ENCODE measurements around the gene ANKRD60.

The ANKRD60 gene

DNA sequence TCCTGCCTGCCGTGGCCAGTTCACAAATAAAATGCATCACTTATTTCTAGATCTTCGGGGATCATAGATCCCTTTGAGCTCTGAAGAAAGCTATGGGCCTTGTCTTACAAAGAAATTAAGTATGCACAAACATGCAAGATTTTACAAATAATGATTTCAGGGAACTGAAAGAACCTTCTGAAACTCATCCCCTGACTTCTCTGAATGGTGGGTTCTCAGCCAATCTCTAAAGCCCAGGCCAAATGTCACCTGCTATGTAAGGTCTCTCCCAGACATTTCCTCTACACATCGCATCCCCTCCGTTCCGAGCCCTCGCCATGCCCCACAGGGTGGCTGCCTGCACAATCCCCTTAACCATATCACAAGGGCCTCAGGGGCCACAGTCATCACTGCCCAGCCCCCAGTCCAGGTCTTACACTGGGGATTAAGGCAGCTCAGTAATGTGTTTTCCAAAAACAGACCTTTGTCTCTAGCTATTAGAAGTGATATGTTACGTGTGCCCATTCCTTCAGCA, 16.1 kb upstream of the ANKRD60 start:
- no peak for DNase-seq (ENCODE audit: low read depth, low spot score)

DNA sequence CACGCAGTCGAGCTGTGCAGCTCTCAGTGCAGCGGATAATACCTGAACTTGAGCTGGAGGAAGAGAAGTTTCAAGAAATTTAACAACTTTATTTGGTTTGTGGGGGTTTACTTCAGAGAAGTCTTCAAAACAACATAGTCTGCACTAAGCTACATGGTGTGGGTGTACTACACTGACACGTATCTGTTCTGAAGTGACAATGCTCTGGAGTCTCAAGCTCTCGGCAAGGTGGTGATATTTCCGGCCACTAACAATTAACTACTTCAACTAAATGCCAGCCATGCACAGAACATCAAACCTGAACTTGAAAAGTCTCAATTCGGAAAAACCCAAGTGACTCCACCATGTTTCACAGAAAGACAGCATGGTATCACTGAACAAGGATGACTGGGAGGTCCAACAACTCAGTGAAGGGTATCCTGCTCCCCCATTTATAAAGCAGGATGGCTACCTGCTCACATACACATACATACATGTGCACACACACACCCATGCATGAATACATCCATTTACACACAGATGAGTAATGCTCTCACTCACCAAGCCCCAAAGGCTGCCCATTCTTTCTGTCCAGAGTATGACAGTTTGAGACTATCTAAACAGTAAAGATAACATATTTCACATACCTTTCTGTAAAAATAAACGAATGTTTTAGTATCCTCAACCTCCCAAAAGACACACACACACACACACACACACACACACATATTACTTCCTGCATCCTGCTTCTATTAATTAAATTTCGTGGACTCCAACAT, 15.4 kb upstream of the ANKRD60 start:
- DNase-seq (ENCODE audit: low read depth, low spot score): no peak

DNA sequence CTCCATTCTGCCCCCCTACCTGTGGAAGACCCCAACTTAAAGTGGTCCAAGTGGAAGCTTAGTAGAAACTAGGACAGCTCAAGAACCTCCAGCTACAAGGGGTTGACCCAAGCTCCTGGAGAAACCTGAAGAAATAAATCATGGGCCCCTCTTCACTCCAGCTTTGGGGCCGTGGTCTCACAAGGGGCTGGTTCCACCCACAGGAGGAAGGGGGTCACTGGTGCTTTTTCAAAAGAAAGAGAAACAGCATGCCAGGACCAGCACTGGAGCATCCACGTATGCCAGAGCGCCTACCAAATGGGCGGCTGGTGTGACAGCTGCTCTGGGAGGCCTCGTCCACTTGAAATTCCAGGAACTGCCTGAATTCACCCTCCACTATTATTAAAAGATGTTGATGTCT, 14.4 kb upstream of the ANKRD60 start:
- DNase-seq (ENCODE audit: low read depth, low spot score): no peak

DNA sequence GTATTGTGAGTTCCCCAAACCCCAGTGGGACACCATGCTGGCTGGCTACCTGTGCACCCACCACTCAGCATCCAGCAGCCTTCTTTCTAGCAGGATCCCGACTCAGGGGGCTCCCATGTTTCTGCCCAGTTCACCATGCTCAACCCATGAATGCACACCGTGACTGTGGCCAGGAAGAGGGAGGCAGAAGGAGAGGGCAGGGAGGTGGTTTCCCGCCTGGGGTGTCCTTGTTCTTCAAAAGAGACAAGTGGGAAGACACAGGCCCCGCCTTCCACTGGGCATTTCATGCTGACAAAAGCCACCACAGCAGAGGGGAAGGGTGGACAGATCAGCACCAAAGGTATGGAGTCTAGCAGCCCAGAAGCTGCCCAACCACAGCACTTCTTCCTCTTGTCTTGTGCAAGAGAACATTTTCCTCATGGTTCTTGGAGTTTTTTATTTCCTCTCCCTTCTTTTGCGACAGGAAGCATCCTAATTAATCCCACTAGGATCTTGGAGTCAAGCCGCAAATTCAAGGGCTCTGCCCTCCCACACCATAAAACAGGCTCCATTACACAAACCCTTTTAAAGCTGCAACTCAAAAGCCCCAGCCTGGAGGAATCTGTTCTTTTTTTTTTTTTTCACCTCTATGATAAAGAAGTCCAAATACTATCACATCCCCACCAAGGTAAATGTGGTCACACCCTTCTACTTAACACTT, 13.5 kb upstream of the ANKRD60 start:
- DNase-seq (ENCODE audit: low read depth, low spot score): no peak

DNA sequence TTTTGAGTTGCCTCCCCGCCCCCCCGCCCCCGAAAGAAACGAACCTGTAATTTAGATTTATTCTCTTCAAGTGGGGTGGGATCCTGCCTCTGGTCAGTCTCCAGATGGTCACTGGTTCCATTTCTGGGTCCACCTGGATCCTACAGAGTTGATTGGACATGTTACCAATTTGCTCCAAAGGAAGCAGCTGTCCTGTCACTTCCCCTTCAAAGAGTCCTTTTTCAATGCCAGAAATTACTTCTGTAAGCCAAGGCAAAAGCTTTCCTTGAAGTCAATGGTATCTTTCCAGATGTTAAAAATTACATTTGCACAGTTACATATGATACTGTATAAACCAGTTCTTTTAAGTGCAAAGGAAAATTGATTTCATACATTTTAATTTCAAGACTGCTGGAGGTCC, 12.0 kb upstream of the ANKRD60 start:
- no peak for DNase-seq (ENCODE audit: low read depth, low spot score)

DNA sequence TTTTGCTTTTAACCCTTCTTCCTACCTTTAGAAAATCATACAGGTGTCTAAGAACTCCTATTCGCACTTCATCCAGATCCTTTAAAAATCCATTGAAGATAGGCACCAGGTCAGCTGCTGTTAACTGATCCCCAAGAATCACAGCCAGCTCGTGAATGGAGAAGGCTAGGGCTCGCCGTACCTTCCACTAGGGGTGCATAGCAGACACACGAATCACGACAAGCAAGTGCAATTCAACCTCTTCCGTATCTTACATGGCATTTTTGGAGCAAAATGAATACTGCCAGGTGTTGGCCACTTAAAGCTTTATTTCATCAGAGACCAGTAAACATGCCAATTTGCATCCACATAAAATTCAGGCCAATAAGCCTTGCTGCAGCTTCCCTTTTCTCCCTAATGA, 10.8 kb upstream of the ANKRD60 start:
- no peak for DNase-seq (ENCODE audit: low read depth, low spot score)

DNA sequence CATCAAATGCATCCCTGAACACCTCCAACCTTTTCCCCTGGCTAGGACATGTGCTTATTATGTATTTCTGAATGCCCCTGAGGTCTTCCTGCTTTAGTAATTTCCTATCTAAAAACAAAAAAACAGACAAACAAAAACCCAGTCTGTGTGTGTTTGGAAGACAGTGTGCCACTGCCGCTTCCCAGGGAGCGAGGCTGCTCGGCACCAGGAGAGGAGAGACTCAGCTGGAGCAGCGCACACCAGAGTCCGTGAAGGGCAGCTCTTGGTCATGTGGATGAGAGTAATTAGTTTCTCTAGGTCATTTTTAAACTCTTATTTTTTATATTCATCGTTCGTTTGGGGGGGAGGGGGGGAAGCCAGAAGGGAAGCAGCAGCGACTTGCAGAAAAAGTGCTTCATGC, 10.0 kb upstream of the ANKRD60 start:
- DNase-seq (ENCODE audit: low read depth, low spot score): no peak

DNA sequence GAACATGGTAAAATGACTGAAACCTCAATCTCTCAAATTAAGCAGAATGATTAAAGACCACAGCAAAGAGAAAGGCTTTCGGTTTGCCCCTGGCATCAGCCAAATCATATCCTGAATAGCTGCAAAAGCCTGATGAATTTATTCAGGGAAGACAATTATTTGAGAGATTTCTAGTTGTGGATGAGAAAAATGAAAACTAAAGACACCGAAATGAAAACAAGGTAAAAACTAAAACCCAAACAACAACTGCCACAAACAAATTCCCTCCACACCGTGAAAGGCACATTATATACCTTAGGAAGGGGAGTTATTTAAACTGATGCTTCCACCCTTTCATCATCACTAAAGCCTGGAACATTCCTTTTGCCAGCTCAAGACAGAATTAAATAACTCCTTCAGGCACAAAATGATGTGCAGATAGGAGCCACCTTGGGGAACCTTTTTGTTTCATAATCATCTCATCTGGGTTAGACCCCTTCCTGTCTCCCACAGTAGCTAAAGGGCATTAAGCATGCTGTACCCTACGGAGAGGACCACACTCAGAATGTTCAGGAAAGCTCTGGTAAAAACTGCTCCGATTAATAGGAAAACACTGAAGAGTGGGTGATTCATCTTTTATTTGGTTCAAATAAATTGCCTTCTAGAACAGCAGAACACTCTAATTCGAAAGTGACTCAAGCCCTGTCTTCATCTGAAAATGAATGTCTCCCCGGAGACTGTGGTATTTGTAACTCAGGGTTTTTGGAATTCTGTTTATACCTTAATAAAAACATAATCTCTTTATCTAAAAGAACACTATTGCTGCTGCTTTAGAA, 9.1 kb upstream of the ANKRD60 start:
- no peak for DNase-seq (ENCODE audit: low read depth, low spot score)

DNA sequence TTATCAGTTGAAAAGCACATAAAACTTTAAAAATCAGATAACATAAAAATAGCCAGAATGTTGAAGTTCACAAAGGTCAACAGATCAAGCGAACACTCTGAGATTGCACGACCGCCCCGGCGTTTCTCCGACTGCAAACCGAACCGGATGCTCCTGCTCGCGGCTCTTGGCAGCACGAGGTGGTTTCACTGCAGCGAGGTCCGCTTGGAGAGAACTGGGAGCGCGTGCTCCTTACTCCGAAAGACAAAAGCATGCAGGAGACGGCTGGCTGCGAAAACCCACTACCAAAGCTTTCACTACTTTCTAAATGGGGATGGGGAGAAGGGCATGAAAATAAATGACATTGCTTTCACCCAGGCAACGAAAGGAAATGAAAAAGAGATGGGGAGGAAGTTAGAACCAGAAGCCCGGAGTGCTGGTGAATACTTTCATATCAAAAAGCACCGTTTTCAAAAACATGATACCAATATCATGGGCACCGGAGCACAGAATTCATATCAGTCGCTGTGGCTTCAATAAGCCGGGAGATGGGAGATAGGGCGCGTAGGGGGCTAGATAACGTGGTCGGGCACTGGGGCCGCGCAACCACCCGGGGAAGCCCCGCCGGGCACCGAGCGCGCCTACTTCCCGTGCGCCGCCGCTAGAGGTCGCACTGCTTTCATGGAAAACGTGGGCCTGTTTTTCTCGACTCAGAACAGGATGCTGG, 8.3 kb upstream of the ANKRD60 start:
- DNase-seq (ENCODE audit: low read depth, low spot score): no peak

DNA sequence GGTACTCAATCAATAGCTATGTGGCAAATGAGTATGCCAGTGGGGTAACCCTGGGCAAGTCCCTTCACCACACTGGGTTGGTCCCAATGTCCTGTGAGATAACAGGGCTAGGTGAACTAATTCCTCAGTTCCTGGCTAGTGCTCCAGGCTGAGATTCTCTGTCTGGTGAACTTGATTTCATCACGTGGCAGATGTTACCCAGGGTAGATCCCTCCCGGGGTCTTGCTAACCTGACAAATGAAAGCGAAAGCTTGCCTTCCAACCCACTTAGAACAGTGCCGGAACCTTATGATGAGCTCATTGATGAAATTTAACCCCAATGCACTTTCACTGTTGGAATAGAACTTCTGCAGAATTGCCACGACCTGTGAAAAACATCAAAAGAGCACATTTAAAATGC, 6.6 kb upstream of the ANKRD60 start:
- DNase-seq (ENCODE audit: low read depth, low spot score): no peak

DNA sequence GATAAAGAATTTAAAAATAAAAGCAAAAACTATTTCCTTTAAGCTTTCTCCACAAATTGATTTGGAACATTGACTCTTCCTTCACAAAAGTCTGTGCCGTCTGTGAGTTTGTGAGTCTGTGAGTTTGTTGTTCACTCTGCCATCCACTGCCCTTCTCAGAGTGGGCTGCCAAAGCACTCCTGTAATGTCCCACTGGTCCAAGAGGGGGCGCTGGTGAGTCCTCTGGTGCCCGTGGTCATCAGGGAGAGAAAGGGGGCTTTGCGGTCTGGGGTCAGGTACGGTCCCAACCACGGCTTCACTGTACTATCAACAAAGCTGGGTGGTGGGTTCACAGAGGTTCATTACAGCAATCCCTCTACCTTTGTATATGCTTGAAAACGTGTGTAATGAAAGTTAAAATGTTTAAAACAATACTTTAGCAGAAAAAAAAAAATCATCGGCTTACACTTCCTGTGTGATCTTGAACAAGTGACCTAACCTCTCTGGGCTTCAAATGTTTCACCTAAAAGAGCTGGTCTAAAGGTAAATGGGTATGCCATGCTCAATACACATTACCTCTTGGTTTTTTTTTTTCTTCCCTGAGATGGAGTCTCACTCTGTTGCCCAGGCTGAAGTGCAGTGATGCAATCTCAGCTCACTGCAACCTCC, 5.6 kb upstream of the ANKRD60 start:
- no peak for DNase-seq (ENCODE audit: low read depth, low spot score)

DNA sequence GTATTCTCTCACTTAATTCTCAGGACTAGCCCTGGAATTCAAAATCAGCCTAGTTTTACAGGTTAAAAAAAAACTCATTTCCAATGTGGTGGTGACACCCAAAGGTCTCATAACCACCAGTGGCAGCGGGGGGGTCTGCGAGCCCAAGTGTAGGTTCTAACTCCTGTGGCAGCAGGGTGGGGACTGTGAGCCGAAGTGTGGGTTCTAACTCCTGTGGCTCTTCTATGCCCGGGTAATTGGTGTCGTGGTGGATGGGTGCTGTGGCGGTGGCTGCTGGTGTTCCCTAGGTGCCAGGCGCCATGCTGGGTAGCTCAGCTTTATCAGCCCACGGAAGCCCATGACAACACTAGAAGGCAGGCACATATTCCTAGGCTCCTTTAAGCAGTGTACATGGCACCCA, 4.9 kb upstream of the ANKRD60 start:
- DNase-seq (ENCODE audit: low read depth, low spot score): no peak

DNA sequence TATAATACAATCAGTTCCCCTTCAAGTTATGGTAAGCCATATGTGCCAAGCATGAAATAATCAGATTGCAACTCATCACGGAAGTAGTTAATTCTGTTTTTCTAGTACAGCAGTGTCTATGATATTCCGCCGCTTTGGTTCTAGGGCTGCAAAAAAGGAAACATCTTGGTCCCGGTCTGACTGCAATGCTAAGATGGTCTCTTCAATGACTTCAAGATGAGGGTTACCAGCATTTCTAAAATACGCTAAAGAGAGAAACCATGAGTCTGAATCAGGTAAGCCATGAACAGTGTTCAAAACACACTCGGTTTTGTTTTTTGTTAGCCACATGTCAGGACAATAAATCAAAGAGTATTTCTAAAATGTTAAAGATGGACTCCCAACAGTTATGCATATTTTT, 3.2 kb upstream of the ANKRD60 start:
- no peak for DNase-seq (ENCODE audit: low read depth, low spot score)

DNA sequence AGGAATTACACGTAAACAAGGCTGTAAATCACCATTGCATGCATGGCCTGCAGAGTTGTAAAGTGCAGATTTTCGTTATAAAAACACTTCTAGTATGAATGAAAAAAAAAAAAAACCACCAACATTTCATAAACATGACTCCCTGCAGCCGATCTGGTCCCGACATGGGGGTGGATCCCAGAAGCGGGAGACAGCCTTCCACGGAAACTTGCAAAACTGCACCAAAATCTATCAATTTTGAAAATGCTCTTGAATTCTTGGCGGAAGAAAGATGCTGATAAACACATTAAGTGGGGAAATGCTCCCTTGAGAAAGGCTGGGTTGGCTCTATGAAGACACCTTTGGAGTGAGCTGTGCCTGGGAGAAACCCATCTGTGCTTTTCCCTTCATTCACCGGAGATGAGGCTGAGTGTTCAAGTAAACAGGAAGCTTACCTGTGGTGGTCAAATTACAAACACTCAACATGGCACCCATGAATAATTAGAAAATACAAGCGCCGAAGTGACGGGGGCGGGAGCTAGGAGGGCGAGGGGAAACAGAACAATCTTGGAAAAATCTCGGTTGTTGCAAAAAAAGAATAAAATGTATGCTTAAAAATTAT, 845 bp upstream of the ANKRD60 start:
- DNase-seq (ENCODE audit: low read depth, low spot score): peak; percentile 60

DNA sequence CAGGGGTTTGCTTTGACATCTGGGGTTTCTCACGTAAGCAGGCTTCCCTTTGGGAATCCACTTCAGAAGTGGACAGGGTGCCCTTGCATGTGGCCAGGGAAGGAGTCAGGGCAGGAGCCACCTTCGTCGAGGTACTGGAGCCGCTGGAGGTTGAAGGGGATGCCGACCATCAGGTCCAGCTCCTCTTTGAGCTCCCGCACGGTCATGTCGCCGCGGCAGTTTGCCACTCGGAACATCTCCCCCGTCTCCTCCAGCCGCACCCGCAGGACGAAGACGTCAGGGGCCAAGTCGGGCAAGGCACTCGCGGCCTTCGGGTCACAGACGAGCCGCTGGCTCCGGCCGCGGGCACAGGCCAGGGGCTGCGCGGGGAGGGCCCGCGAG, 360 bp downstream of the ANKRD60 start:
- DNase-seq (ENCODE audit: low read depth, low spot score): no peak

DNA sequence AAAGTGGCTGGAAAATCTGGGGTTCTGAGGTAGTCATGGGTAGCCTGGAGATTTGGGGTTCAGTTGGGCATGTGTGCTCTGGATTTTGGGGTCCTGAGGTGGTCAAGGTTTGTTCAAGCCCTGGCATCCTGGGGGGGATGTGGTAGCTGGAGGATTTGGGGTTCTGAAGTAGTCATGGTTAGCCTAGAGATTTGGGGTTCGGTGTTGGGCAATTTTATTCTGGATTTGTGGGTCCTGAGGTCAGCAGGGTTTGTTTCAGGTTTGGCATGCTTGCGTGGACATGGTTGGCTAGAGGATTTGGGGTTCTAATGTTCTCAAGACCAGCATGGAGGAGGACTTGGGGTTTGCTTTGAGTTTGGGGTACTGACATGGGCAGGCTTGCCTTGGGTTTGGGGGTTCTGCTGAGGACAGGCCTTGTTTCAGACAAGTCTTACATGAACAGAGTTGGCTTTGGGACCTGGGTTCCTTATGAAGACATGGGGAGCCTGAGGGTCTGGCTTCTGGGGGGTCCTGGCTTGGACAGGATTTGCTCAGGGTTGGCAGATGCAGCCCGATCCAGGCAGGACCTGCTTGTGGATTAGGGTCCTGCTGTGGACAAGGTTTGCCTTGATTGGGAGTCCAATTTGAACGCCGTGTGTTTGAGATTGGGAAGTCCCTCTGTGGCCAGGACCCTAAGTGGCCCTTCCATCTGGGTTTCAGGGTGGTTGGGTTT, 906 bp downstream of the ANKRD60 start:
- no peak for DNase-seq (ENCODE audit: low read depth, low spot score)

DNA sequence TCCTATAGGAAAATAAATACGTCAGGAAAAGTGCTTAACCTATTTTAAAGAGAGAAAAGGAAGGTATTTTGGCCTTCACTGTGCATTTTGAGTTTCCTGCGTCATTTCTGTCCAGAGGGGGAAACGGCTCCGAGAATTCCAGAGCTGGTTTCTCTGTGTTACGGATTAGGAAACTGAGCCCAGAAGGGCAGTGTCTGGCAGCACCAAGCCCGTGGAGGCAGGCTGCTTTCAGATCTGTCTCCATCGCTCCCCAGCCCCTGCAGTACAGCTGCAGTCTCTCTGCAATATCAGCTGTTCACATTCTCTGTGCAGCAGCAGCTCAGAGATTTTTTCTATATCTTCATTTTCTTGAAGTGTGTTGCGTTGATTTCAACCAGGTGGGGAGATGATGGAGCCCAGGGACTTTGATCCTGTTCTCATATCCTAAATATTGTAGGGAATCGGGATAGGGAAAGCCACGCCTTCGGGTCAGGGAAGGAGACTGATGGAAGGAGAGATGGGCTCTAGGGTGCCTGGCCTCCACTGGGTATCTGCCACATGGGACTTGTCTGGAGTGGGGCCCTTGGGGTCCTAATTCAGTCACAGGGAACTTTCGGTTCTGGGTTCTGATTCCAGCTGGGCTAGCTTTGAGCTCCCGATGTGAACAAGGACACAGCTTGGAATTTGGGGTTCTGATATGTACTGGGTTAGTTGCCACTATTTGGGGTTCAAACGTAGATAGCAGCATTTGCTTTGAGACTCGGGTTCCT, 2.8 kb downstream of the ANKRD60 start:
- DNase-seq (ENCODE audit: low read depth, low spot score): no peak

DNA sequence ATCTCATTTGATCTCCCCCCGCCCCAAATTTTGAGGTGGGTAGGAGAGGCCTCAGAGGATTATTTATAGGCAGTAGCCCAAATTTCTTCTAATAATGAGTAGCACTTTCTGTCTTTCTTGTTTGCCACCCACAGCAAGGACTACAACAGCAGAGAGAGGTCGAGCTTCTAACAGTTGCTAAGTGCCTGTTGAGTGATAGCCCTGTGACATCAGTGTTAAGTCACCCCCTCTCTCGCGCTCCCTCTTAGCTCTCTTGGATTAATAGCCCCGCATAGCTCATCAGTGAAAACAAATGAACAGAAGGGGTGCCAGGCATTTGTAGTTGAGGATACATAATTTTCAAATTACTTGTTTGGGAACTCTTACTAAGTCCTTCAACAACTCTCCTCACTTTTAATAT, 3.5 kb downstream of the ANKRD60 start:
- no peak for DNase-seq (ENCODE audit: low read depth, low spot score)

DNA sequence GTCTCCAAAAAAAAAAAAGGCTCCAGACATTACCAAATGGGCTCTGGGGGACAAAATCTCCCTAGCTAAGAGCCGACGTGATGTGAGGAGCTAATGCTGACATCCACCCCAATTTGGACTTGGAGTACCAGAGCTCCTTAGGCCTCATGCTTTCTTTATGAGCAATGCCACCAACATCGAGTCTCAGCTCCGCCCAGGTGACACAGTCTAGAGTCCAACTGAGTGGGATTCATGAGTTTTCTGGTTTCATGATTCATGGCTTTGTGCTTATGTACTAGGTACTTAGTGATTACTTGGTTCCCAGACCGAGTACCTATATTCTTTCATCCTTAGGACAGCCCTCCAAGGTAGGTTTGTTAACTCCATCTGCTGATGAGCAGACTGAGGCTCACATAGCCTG, 4.4 kb downstream of the ANKRD60 start:
- DNase-seq (ENCODE audit: low read depth, low spot score): no peak

Measured in iPS DF 19.7 (cell line).